ENCODE measurements around the gene LMBR1L. TPM values are rescaled to one million over a fixed set of nuclear protein-coding genes. Genes with fewer than 3 reads are reported as not detected.

LMBR1L gene
- total and polyA plus RNA-seq, 2 of the 13 experiments (the other 11 are each of a cell fraction or from before 2014, with no cell fraction given), result 12.2 to 65.9 TPM

GRCh38 chr12:49060237-49061156 lies 50.1 kb downstream of the LMBR1L start, which contains the start of gene KMT2D (continued):
- TF ChIP-seq, protein P1, sequence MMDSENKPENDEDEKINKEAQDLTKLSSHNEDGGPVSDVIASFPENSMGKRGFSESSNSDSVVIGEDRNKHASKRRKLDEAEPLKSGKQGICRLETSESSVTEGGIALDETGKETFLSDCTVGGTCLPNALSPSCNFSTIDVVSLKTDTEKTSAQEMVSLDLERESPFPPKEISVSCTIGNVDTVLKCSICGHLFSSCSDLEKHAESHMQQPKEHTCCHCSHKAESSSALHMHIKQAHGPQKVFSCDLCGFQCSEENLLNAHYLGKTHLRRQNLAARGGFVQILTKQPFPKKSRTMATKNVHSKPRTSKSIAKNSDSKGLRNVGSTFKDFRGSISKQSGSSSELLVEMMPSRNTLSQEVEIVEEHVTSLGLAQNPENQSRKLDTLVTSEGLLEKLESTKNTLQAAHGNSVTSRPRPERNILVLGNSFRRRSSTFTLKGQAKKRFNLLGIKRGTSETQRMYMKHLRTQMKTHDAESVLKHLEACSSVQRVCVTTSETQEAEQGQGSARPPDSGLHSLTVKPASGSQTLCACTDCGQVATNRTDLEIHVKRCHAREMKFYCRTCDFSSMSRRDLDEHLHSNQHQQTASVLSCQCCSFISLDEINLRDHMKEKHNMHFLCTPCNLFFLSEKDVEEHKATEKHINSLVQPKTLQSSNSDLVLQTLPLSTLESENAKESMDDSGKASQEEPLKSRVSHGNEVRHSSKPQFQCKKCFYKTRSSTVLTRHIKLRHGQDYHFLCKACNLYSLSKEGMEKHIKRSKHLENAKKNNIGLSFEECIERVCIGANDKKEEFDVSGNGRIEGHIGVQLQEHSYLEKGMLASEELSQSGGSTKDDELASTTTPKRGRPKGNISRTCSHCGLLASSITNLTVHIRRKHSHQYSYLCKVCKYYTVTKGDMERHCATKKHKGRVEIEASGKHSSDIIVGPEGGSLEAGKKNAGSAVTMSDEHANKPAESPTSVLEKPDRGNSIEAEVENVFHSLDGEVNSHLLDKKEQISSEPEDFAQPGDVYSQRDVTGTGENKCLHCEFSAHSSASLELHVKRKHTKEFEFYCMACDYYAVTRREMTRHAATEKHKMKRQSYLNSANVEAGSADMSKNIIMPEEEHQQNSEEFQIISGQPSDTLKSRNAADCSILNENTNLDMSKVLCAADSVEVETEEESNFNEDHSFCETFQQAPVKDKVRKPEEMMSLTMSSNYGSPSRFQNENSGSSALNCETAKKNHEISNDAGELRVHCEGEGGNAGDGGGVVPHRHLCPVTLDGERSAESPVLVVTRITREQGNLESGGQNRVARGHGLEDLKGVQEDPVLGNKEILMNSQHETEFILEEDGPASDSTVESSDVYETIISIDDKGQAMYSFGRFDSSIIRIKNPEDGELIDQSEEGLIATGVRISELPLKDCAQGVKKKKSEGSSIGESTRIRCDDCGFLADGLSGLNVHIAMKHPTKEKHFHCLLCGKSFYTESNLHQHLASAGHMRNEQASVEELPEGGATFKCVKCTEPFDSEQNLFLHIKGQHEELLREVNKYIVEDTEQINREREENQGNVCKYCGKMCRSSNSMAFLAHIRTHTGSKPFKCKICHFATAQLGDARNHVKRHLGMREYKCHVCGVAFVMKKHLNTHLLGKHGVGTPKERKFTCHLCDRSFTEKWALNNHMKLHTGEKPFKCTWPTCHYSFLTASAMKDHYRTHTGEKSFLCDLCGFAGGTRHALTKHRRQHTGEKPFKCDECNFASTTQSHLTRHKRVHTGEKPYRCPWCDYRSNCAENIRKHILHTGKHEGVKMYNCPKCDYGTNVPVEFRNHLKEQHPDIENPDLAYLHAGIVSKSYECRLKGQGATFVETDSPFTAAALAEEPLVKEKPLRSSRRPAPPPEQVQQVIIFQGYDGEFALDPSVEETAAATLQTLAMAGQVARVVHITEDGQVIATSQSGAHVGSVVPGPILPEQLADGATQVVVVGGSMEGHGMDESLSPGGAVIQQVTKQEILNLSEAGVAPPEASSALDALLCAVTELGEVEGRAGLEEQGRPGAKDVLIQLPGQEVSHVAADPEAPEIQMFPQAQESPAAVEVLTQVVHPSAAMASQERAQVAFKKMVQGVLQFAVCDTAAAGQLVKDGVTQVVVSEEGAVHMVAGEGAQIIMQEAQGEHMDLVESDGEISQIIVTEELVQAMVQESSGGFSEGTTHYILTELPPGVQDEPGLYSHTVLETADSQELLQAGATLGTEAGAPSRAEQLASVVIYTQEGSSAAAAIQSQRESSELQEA (CRISPR knock-in tag; IDR thresholded peaks at IDR 0.05; ENCODE audit: not compliant biosample characterization), result peak; percentile 92
- TF ChIP-seq ZNF614 (CRISPR knock-in tag; IDR thresholded peaks at IDR 0.05; ENCODE audit: borderline replicate concordance) (0 out of 2 replicates have a peak, but pooled peaks have one; percentile 74), ATF7-NPFF (CRISPR knock-in tag; IDR thresholded peaks at IDR 0.05; ENCODE audit: low read depth) (peak; percentile 78), ZFP1 (CRISPR knock-in tag; IDR thresholded peaks at IDR 0.05) (no peak; the same call in 1 of the 2 replicates), HCFC1 (IDR thresholded peaks at IDR 0.05; ENCODE audit: low read depth, low read length) (peak; percentile 52; the same call in 1 of the 2 replicates), HDAC2 (CRISPR knock-in tag; IDR thresholded peaks at IDR 0.05) (peak; percentile 61), IKZF4 (CRISPR knock-in tag; IDR thresholded peaks at IDR 0.05; ENCODE audit: borderline replicate concordance, low read depth, not compliant biosample characterization) (no peak), ZBTB39 (CRISPR knock-in tag; IDR thresholded peaks at IDR 0.05) (peak; percentile 54; the same call in 1 of the 2 replicates), ZNF678 (CRISPR knock-in tag; IDR thresholded peaks at IDR 0.05) (0 out of 2 replicates have a peak, but pooled peaks have one; percentile 51), ZNF709 (CRISPR knock-in tag; IDR thresholded peaks at IDR 0.05) (peak; percentile 56; the same call in 1 of the 2 replicates), ZNF225 (CRISPR knock-in tag; IDR thresholded peaks at IDR 0.05) (peak; percentile 71), FIP1L1 (IDR thresholded peaks at IDR 0.05; ENCODE audit: borderline replicate concordance, insufficient read depth, low read depth, low read length) (no peak), SIN3A (IDR thresholded peaks at IDR 0.05; ENCODE audit: borderline replicate concordance, low read depth, low read length) (peak; percentile 80; the same call in 1 of the 2 replicates), TEAD2 (CRISPR knock-in tag; IDR thresholded peaks at IDR 0.05) (no peak), ZNF563 (CRISPR knock-in tag; IDR thresholded peaks at IDR 0.05) (peak; percentile 90), NR2C2 (CRISPR knock-in tag; IDR thresholded peaks at IDR 0.05; ENCODE audit: borderline replicate concordance) (peak; percentile 68), ZNF354B (CRISPR knock-in tag; IDR thresholded peaks at IDR 0.05) (no peak)
